VCaP (cell line): Measurements from ENCODE around the gene BAD.
A peak's percentile ranks its signal among the peaks of the same experiment; 100 is the strongest.

Experiments
- H3K27ac ChIP-seq: fragments of 450-650 bp; 2 replicates; pipeline ENCODE4 v1.5.1; 2017
- CTCF ChIP-seq: fragments of 450-650 bp; conservative IDR thresholded peaks from 2 replicates; pipeline ENCODE4 v1.5.1; 2017; ENCODE audit warnings: mild to moderate bottlenecking, moderate library complexity

The BAD gene

GRCh38 chr11:64306876-64307622 lies 22.6 kb upstream of the BAD start:
- TF ChIP-seq CTCF: no peak
- peak overlapping the region; percentile 95 for H3K27ac ChIP-seq

GRCh38 chr11:64306563-64306875 lies 22.1 kb upstream of the BAD start:
- peak overlapping the region; percentile 95 for H3K27ac ChIP-seq
- no peak for TF ChIP-seq CTCF

GRCh38 chr11:64305691-64306562 lies 21.5 kb upstream of the BAD start:
- peak overlapping the region; percentile 95 for H3K27ac ChIP-seq

GRCh38 chr11:64305075-64305690 lies 20.7 kb upstream of the BAD start, which contains the start of gene ESRRA:
TSS of gene ESRRA (plus strand) at chr11:64305524. CDS start at chr11:64307180, 1,656 bp downstream.
- H3K27ac ChIP-seq: peak within 1 kb of the TSS; percentile 95
- TF ChIP-seq CTCF: no peak

More at GRCh38 chr11:64305691-64306562, 21.5 kb upstream of the BAD start:
- TF ChIP-seq CTCF: peak; percentile 96

GRCh38 chr11:64304316-64305072 lies 20.0 kb upstream of the BAD start:
- peak; percentile 100 for TF ChIP-seq CTCF
- H3K27ac ChIP-seq: peak overlapping the region; percentile 95

- no peak for TF ChIP-seq CTCF
- peak overlapping the region; percentile 95 for H3K27ac ChIP-seq
These were observed 19.5 kb upstream of the BAD start for GRCh38 chr11:64304032-64304315.
